Gastroesophageal sphincter (tissue), 3 donors: ENCODE results near the gene CAMTA2.

ENCODE experiments used
- CTCF ChIP-seq, 4 experiments: fragments of 200-600 bp in 2 of 4; fragments of 450-650 bp in 2 of 4; sonication (generic) in 1 of 4; IDR thresholded peaks; one replicate each; pipeline ENCODE4 v1.5.1; 2017 to 2019; ENCODE audit warnings: antibody characterized with exemption in 4 of 4, mild to moderate bottlenecking in 2 of 4, moderate library complexity in 2 of 4
- POLR2A ChIP-seq, 2 donors: fragments of 450-650 bp; IDR thresholded peaks; one replicate each; pipeline ENCODE4 v1.6.1; 2017; ENCODE audit warnings: antibody characterized with exemption in 2 of 2, mild to moderate bottlenecking in 2 of 2, moderate library complexity in 1 of 2
- POLR2AphosphoS5 ChIP-seq: sonication (generic); formaldehyde crosslinking; IDR thresholded peaks from one replicate; pipeline ENCODE4 v1.6.1; 2017; ENCODE audit warnings: antibody characterized with exemption

- no peak for TF ChIP-seq CTCF (IDR thresholded peaks at IDR 0.05)
- TF ChIP-seq POLR2A (IDR thresholded peaks at IDR 0.05): peak; percentile 90 to 94
- peak; percentile 71 for TF ChIP-seq POLR2AphosphoS5
Measured at GRCh38 chr17:4948166-4948930, 39.1 kb downstream of the CAMTA2 start, which contains the start of gene PFN1.
